GM23338 (cell line): Measurements from ENCODE around the gene LPGAT1. TPM values are rescaled to one million over a fixed set of nuclear protein-coding genes. Genes with fewer than 3 reads are reported as not detected.

ENCODE experiments used
- ATAC-seq: fragments of 200-7000 bp; cut with Tn5 transposase; 3 replicates; pipeline ENCODE4 v1.9.1; 2020
- DNase-seq: peaks from one replicate; pipeline ENCODE4 v3.0.0-alpha.2; 2015; ENCODE audit warnings: low spot score
- H2AFZ ChIP-seq: fragments of 200-600 bp; sonication (generic); 2 replicates; pipeline ENCODE4 v1.8.0; 2016; ENCODE audit warnings: antibody characterized with exemption, mild to moderate bottlenecking, moderate library complexity
- H3F3A ChIP-seq: fragments of 200-600 bp; sonication (generic); replicated peaks from 2 replicates; pipeline ENCODE4 v1.8.0; 2017; ENCODE audit warnings: antibody characterized with exemption, mixed run types, low read depth
- H3K27ac ChIP-seq: fragments of 200-600 bp; sonication (generic); 2 replicates; pipeline ENCODE4 v1.6.1; 2016; ENCODE audit warnings: low read depth
- H3K27me3 ChIP-seq: fragments of 200-600 bp; sonication (generic); 2 replicates; pipeline ENCODE4 v1.8.0; 2016; ENCODE audit warnings: mild to moderate bottlenecking, mixed run types, moderate library complexity; ENCODE audit not compliant: insufficient read depth
- H3K36me3 ChIP-seq: fragments of 200-600 bp; sonication (generic); 2 replicates; pipeline ENCODE4 v1.8.0; 2016; ENCODE audit warnings: mild to moderate bottlenecking; ENCODE audit not compliant: insufficient read depth
- H3K4me1 ChIP-seq: fragments of 200-600 bp; sonication (generic); 2 replicates; pipeline ENCODE4 v1.8.0; 2016; ENCODE audit warnings: mild to moderate bottlenecking, moderate library complexity; ENCODE audit not compliant: insufficient read depth
- H3K4me2 ChIP-seq: fragments of 200-600 bp; sonication (generic); 2 replicates; pipeline ENCODE4 v1.7.1; 2017; ENCODE audit warnings: mixed run types
- H3K4me3 ChIP-seq: fragments of 200-600 bp; sonication (generic); 2 replicates; pipeline ENCODE4 v1.6.1; 2016; ENCODE audit warnings: mixed run types
- H3K79me2 ChIP-seq: fragments of 200-600 bp; sonication (generic); replicated peaks from 2 replicates; pipeline ENCODE4 v1.8.0; 2017; ENCODE audit warnings: mild to moderate bottlenecking; ENCODE audit not compliant: insufficient read depth
- H3K9me2 ChIP-seq: fragments of 200-600 bp; sonication (generic); 2 replicates; pipeline ENCODE4 v1.8.0; 2017; ENCODE audit not compliant: insufficient read depth
- H4K20me1 ChIP-seq: fragments of 200-600 bp; sonication (generic); replicated peaks from 2 replicates; pipeline ENCODE4 v1.8.0; 2017; ENCODE audit warnings: mild to moderate bottlenecking; ENCODE audit not compliant: insufficient read depth
- H3K27ac Mint-ChIP-seq: 2 replicates; pipeline ENCODE4 v1.8.0; 2020; ENCODE audit warnings: inconsistent platforms, mild to moderate bottlenecking, moderate library complexity, mixed read lengths
- H3K27me3 Mint-ChIP-seq: 3 replicates; pipeline ENCODE4 v1.8.0; 2022; ENCODE audit warnings: low read depth, mild to moderate bottlenecking, moderate library complexity, mixed read lengths, inconsistent platforms; ENCODE audit not compliant: insufficient read depth, poor library complexity
- H3K36me3 Mint-ChIP-seq: 3 replicates; pipeline ENCODE4 v1.8.0; 2021; ENCODE audit warnings: low read depth, mild to moderate bottlenecking, inconsistent platforms, moderate library complexity, mixed read lengths
- H3K4me1 Mint-ChIP-seq: 3 replicates; pipeline ENCODE4 v1.8.0; 2020; ENCODE audit warnings: mild to moderate bottlenecking, inconsistent platforms, mixed read lengths
- H3K4me3 Mint-ChIP-seq: 3 replicates; pipeline ENCODE4 v1.8.0; 2021; ENCODE audit warnings: moderate library complexity, mild to moderate bottlenecking, inconsistent platforms, mixed read lengths
- H3K9me3 Mint-ChIP-seq: 3 replicates; pipeline ENCODE4 v1.8.0; 2020; ENCODE audit warnings: moderate library complexity, mild to moderate bottlenecking, inconsistent platforms, mixed read lengths
- CREB1 ChIP-seq: fragments of 250-450 bp; sonication (Bioruptor Pico); IDR thresholded peaks from 2 replicates; pipeline ENCODE4 v1.5.0; 2020; ENCODE audit warnings: low read depth, mild to moderate bottlenecking, moderate library complexity
- EZH2 ChIP-seq: fragments of 200-600 bp; sonication (generic); IDR thresholded peaks from one replicate; pipeline ENCODE4 v1.8.0; 2017; ENCODE audit warnings: antibody characterized with exemption, mild to moderate bottlenecking, low read depth; ENCODE audit not compliant: unreplicated experiment
- EZH2phosphoT487 ChIP-seq: fragments of 200-600 bp; sonication (generic); IDR thresholded peaks from one replicate; pipeline ENCODE4 v1.8.1; 2018; ENCODE audit warnings: antibody characterized with exemption; ENCODE audit not compliant: unreplicated experiment
- JUNB ChIP-seq: IDR thresholded peaks from one replicate; pipeline ENCODE4 v1.6.1; 2016; ENCODE audit warnings: antibody characterized with exemption; ENCODE audit not compliant: unreplicated experiment
- NANOG ChIP-seq: IDR thresholded peaks from 2 replicates; pipeline ENCODE4 v1.6.1; 2016; ENCODE audit warnings: antibody characterized with exemption, borderline replicate concordance
- POLR2AphosphoS5 ChIP-seq: IDR thresholded peaks from 2 replicates; pipeline ENCODE4 v1.6.1; 2016; ENCODE audit warnings: antibody characterized with exemption, low read depth
- STAT1 ChIP-seq: IDR thresholded peaks from one replicate; pipeline ENCODE4 v1.6.1; 2016; ENCODE audit warnings: antibody characterized with exemption; ENCODE audit not compliant: unreplicated experiment
- ZNF114 ChIP-seq: fragments of 250-450 bp; sonication (Bioruptor Pico); IDR thresholded peaks from 2 replicates; pipeline ENCODE4 v1.5.0; 2020; ENCODE audit warnings: mild to moderate bottlenecking, moderate library complexity
- ZNF331 ChIP-seq: fragments of 250-450 bp; sonication (Bioruptor Pico); IDR thresholded peaks from 2 replicates; pipeline ENCODE4 v1.5.0; 2020; ENCODE audit warnings: low read depth, mild to moderate bottlenecking, moderate library complexity
- polyA plus RNA-seq: library from polyadenylated mRNA; unstranded; fragments of >200 nt; fragmentation: Nextera tagmentation; extraction: Ambion mirVana; gene quantifications from 2 replicates; pipeline ENCODE4 v1.2.1, GENCODE V29; 2016
- total RNA-seq: library from RNA; depleted of rRNA; stranded (reverse); fragments of >200 nt; shearing (Covaris generic); gene quantifications from 2 replicates; pipeline ENCODE4 v1.2.3, GENCODE V29; 2014
- TF ChIP-seq, protein P1 (sequence below): IDR thresholded peaks from one replicate; pipeline ENCODE4 v1.6.1; 2018; ENCODE audit warnings: antibody characterized with exemption; ENCODE audit not compliant: unreplicated experiment
- TF ChIP-seq, protein P2 (sequence below): IDR thresholded peaks from 2 replicates; pipeline ENCODE4 v1.6.1; 2016; ENCODE audit warnings: antibody characterized with exemption
- TF ChIP-seq, protein P3 (sequence below): fragments of 250-450 bp; sonication (Bioruptor Pico); IDR thresholded peaks from 2 replicates; pipeline ENCODE4 v1.5.0; 2020; ENCODE audit warnings: mild to moderate bottlenecking, moderate library complexity
- TF ChIP-seq, protein P4 (sequence below), 2 experiments: fragments of 200-600 bp in 1 of 2; sonication (generic) in 1 of 2; conservative IDR thresholded peaks; 2 replicates each; pipeline versions ENCODE4 v1.5.1 to v1.6.1; 2016 to 2017; ENCODE audit warnings: antibody characterized with exemption in 2 of 2, low read depth in 2 of 2, mild to moderate bottlenecking in 2 of 2, moderate library complexity in 1 of 2

The LPGAT1 gene
- total and polyA plus RNA-seq, 2 experiments from 2014 or later, result 3.3 to 16.4 TPM

DNA sequence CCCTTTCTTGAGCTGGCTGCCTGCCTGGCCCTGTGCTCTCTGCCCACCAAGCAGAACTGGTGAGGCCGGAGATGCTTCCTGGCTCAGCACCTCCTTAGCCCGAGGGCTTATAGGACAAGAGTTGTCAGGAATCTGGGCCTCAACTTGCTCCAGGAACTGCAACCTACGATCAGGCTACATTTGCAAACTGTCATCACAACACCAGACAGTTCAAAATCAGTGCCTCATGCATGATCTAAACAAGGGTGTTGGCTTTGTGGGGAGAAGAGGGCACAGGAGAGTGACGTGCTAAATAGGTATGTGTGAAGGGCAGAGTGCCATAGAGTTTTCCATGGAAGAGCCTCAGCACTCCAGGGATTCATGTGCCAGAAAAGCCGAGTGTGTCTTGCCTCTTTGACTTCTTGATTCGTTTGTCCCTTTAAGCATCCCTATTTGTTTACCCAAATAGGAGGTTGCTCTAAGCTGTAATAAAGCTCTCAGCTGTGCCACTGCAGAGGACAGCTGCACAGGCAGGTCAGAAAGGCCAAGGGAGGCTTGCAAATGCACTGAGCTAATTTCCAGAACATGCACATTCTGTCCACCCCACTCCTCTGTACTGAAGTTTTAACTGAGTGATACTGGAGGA lies 125.0 kb downstream of the LPGAT1 start:
- no peaks in the 10 kb centered on the region for H3K79me2 ChIP-seq
- H3K4me3 Mint-ChIP-seq, result no peak overlapping the region
- no peak overlapping the region for H3K27ac Mint-ChIP-seq
- H3K27ac ChIP-seq, result no peak overlapping the region
- TF ChIP-seq, protein P1, sequence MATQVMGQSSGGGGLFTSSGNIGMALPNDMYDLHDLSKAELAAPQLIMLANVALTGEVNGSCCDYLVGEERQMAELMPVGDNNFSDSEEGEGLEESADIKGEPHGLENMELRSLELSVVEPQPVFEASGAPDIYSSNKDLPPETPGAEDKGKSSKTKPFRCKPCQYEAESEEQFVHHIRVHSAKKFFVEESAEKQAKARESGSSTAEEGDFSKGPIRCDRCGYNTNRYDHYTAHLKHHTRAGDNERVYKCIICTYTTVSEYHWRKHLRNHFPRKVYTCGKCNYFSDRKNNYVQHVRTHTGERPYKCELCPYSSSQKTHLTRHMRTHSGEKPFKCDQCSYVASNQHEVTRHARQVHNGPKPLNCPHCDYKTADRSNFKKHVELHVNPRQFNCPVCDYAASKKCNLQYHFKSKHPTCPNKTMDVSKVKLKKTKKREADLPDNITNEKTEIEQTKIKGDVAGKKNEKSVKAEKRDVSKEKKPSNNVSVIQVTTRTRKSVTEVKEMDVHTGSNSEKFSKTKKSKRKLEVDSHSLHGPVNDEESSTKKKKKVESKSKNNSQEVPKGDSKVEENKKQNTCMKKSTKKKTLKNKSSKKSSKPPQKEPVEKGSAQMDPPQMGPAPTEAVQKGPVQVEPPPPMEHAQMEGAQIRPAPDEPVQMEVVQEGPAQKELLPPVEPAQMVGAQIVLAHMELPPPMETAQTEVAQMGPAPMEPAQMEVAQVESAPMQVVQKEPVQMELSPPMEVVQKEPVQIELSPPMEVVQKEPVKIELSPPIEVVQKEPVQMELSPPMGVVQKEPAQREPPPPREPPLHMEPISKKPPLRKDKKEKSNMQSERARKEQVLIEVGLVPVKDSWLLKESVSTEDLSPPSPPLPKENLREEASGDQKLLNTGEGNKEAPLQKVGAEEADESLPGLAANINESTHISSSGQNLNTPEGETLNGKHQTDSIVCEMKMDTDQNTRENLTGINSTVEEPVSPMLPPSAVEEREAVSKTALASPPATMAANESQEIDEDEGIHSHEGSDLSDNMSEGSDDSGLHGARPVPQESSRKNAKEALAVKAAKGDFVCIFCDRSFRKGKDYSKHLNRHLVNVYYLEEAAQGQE, result no peak
- TF ChIP-seq, protein P2, sequence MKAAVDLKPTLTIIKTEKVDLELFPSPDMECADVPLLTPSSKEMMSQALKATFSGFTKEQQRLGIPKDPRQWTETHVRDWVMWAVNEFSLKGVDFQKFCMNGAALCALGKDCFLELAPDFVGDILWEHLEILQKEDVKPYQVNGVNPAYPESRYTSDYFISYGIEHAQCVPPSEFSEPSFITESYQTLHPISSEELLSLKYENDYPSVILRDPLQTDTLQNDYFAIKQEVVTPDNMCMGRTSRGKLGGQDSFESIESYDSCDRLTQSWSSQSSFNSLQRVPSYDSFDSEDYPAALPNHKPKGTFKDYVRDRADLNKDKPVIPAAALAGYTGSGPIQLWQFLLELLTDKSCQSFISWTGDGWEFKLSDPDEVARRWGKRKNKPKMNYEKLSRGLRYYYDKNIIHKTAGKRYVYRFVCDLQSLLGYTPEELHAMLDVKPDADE, result no peak
- TF ChIP-seq, protein P3, sequence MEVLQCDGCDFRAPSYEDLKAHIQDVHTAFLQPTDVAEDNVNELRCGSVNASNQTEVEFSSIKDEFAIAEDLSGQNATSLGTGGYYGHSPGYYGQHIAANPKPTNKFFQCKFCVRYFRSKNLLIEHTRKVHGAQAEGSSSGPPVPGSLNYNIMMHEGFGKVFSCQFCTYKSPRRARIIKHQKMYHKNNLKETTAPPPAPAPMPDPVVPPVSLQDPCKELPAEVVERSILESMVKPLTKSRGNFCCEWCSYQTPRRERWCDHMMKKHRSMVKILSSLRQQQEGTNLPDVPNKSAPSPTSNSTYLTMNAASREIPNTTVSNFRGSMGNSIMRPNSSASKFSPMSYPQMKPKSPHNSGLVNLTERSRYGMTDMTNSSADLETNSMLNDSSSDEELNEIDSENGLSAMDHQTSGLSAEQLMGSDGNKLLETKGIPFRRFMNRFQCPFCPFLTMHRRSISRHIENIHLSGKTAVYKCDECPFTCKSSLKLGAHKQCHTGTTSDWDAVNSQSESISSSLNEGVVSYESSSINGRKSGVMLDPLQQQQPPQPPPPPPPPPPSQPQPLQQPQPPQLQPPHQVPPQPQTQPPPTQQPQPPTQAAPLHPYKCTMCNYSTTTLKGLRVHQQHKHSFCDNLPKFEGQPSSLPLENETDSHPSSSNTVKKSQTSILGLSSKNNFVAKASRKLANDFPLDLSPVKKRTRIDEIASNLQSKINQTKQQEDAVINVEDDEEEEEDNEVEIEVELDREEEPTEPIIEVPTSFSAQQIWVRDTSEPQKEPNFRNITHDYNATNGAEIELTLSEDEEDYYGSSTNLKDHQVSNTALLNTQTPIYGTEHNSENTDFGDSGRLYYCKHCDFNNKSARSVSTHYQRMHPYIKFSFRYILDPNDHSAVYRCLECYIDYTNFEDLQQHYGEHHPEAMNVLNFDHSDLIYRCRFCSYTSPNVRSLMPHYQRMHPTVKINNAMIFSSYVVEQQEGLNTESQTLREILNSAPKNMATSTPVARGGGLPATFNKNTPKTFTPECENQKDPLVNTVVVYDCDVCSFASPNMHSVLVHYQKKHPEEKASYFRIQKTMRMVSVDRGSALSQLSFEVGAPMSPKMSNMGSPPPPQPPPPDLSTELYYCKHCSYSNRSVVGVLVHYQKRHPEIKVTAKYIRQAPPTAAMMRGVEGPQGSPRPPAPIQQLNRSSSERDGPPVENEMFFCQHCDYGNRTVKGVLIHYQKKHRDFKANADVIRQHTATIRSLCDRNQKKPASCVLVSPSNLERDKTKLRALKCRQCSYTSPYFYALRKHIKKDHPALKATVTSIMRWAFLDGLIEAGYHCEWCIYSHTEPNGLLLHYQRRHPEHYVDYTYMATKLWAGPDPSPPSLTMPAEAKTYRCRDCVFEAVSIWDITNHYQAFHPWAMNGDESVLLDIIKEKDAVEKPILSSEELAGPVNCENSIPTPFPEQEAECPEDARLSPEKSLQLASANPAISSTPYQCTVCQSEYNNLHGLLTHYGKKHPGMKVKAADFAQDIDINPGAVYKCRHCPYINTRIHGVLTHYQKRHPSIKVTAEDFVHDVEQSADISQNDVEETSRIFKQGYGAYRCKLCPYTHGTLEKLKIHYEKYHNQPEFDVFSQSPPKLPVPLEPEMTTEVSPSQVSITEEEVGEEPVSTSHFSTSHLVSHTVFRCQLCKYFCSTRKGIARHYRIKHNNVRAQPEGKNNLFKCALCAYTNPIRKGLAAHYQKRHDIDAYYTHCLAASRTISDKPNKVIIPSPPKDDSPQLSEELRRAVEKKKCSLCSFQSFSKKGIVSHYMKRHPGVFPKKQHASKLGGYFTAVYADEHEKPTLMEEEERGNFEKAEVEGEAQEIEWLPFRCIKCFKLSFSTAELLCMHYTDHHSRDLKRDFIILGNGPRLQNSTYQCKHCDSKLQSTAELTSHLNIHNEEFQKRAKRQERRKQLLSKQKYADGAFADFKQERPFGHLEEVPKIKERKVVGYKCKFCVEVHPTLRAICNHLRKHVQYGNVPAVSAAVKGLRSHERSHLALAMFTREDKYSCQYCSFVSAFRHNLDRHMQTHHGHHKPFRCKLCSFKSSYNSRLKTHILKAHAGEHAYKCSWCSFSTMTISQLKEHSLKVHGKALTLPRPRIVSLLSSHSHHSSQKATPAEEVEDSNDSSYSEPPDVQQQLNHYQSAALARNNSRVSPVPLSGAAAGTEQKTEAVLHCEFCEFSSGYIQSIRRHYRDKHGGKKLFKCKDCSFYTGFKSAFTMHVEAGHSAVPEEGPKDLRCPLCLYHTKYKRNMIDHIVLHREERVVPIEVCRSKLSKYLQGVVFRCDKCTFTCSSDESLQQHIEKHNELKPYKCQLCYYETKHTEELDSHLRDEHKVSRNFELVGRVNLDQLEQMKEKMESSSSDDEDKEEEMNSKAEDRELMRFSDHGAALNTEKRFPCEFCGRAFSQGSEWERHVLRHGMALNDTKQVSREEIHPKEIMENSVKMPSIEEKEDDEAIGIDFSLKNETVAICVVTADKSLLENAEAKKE (CRISPR knock-in tag), result no peak
- TF ChIP-seq NANOG, result no peak
- TF ChIP-seq STAT1, result no peak
- no peak for TF ChIP-seq ZNF331 (CRISPR knock-in tag)
- no peak for TF ChIP-seq CREB1 (CRISPR knock-in tag)
- no peak for TF ChIP-seq POLR2AphosphoS5
- TF ChIP-seq JUNB, result no peak
- TF ChIP-seq, protein P4, sequence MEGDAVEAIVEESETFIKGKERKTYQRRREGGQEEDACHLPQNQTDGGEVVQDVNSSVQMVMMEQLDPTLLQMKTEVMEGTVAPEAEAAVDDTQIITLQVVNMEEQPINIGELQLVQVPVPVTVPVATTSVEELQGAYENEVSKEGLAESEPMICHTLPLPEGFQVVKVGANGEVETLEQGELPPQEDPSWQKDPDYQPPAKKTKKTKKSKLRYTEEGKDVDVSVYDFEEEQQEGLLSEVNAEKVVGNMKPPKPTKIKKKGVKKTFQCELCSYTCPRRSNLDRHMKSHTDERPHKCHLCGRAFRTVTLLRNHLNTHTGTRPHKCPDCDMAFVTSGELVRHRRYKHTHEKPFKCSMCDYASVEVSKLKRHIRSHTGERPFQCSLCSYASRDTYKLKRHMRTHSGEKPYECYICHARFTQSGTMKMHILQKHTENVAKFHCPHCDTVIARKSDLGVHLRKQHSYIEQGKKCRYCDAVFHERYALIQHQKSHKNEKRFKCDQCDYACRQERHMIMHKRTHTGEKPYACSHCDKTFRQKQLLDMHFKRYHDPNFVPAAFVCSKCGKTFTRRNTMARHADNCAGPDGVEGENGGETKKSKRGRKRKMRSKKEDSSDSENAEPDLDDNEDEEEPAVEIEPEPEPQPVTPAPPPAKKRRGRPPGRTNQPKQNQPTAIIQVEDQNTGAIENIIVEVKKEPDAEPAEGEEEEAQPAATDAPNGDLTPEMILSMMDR (conservative IDR thresholded peaks at IDR 0.05; ENCODE audit: low read depth in 2 of 2), result no peak
- no peak for TF ChIP-seq EZH2phosphoT487
- TF ChIP-seq ZNF114 (CRISPR knock-in tag), result no peak
- TF ChIP-seq EZH2, result no peak
- no peaks in the 10 kb centered on the region for H3K9me3 Mint-ChIP-seq
- no peaks in the 10 kb centered on the region for H4K20me1 ChIP-seq
- no peak overlapping the region for H3K4me2 ChIP-seq
- ATAC-seq (no peak), DNase-seq (no peak)
- no peak overlapping the region for H2AFZ ChIP-seq
- peaks cover 7% of the 10 kb centered on the region for H3K27me3 Mint-ChIP-seq
- H3K4me1 ChIP-seq, result no peaks in the 10 kb centered on the region
- H3K4me3 ChIP-seq, result no peak overlapping the region
- H3K9me2 ChIP-seq, result no peaks in the 10 kb centered on the region
- 0 out of 2 replicates have a peak, but pooled peaks cover 2% of the 10 kb centered on the region for H3K27me3 ChIP-seq
- H3F3A ChIP-seq, result no peaks in the 10 kb centered on the region
- H3K4me1 Mint-ChIP-seq, result peaks cover 5% of the 10 kb centered on the region; the same call in 2 of the 3 replicates
- H3K36me3 Mint-ChIP-seq, result no peaks in the 10 kb centered on the region
- no peaks in the 10 kb centered on the region for H3K36me3 ChIP-seq
